ENCODE data around the gene DYNC2H1.
A peak's percentile ranks its signal among the peaks of the same experiment; 100 is the strongest.

Gene DYNC2H1

DNA sequence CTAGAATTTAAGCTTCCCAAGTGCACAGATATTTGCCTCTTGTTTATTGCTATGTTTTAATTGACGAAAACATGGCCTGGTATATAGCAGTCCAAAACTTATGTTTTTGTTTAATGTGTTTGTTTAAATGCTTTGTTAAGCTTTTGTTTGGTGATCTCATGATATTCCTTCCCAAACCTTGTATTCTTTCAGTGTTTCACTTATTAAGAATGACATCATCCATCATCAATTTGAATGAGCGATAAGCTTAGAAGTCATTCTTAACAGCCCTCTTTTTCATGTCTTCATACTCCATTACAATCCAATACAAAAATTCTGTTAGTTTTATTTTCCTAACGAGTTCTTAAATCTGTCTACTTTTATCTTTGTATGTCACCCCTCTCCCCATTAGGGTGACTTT, 206.0 kb downstream of the DYNC2H1 start:
- H3K4me1 ChIP-seq (ENCODE audit: control insufficient read depth, insufficient read depth, low read length): no peaks in the 10 kb centered on the region
- H3K4me3 ChIP-seq (ENCODE audit: low read depth, low read length): no peak overlapping the region
- no peak overlapping the region for H3K27ac ChIP-seq (ENCODE audit: extremely low read depth, low read depth, low read length)
- no peaks in the 10 kb centered on the region for H3K36me3 ChIP-seq (ENCODE audit: control insufficient read depth in 2 of 2, insufficient read depth in 1 of 2, low read length in 2 of 2)
- H3K9me3 ChIP-seq (ENCODE audit: control insufficient read depth, insufficient read depth, low read depth, low read length): no peaks in the 10 kb centered on the region
- ChIA-PET POLR2A (no interaction called here), CTCF (interaction anchor here (0.6 to 1.3 kb wide), 6 partner anchors 10 to 535 kb away, joined by 3 to 8 read pairs (median 4); partner anchors contain the start of gene MMP10)
- TF ChIP-seq ATF2 (tag by site-specific recombination; IDR thresholded peaks at IDR 0.05; ENCODE audit: low read depth) (peak; percentile 83), ZNF10 (tag by site-specific recombination; IDR thresholded peaks at IDR 0.05) (no peak)

GRCh38 chr11:103317118-103317517, 207.9 kb downstream of the DYNC2H1 start:
- no peak for TF ChIP-seq ZNF19 (tag by site-specific recombination; IDR thresholded peaks at IDR 0.05; ENCODE audit: low read depth)
- no peak for TF ChIP-seq ZNF140 (tag by site-specific recombination; IDR thresholded peaks at IDR 0.05)
- TF ChIP-seq ZNF394 (tag by site-specific recombination; IDR thresholded peaks at IDR 0.05; ENCODE audit: borderline replicate concordance): no peak
- no peak for TF ChIP-seq HOXA7 (CRISPR knock-in tag; IDR thresholded peaks at IDR 0.05; ENCODE audit: borderline replicate concordance)
- no peak for TF ChIP-seq ZNF629 (tag by site-specific recombination; IDR thresholded peaks at IDR 0.05)
- no peak for TF ChIP-seq ZNF24 (tag by site-specific recombination; IDR thresholded peaks at IDR 0.05)
- no peak for TF ChIP-seq ZNF514 (tag by site-specific recombination; IDR thresholded peaks at IDR 0.05)
- TF ChIP-seq ZBTB49 (tag by site-specific recombination; IDR thresholded peaks at IDR 0.05; ENCODE audit: low read depth): no peak
- TF ChIP-seq ZNF423 (tag by site-specific recombination; IDR thresholded peaks at IDR 0.05): no peak
- no peak for TF ChIP-seq ZNF362 (tag by site-specific recombination; IDR thresholded peaks at IDR 0.05)
- TF ChIP-seq ZNF501 (tag by site-specific recombination; IDR thresholded peaks at IDR 0.05): no peak
- TF ChIP-seq ZNF701 (tag by site-specific recombination; IDR thresholded peaks at IDR 0.05): no peak
- no peak for TF ChIP-seq ZNF138 (tag by site-specific recombination; IDR thresholded peaks at IDR 0.05; ENCODE audit: borderline replicate concordance)
- no peak for TF ChIP-seq ZNF777 (tag by site-specific recombination; IDR thresholded peaks at IDR 0.05; ENCODE audit: borderline replicate concordance)
- TF ChIP-seq ZNF544 (tag by site-specific recombination; IDR thresholded peaks at IDR 0.05): no peak
- TF ChIP-seq ZNF747 (tag by site-specific recombination; IDR thresholded peaks at IDR 0.05): no peak
- no peak for TF ChIP-seq ZNF121 (tag by site-specific recombination; IDR thresholded peaks at IDR 0.05)
- TF ChIP-seq, protein P1, sequence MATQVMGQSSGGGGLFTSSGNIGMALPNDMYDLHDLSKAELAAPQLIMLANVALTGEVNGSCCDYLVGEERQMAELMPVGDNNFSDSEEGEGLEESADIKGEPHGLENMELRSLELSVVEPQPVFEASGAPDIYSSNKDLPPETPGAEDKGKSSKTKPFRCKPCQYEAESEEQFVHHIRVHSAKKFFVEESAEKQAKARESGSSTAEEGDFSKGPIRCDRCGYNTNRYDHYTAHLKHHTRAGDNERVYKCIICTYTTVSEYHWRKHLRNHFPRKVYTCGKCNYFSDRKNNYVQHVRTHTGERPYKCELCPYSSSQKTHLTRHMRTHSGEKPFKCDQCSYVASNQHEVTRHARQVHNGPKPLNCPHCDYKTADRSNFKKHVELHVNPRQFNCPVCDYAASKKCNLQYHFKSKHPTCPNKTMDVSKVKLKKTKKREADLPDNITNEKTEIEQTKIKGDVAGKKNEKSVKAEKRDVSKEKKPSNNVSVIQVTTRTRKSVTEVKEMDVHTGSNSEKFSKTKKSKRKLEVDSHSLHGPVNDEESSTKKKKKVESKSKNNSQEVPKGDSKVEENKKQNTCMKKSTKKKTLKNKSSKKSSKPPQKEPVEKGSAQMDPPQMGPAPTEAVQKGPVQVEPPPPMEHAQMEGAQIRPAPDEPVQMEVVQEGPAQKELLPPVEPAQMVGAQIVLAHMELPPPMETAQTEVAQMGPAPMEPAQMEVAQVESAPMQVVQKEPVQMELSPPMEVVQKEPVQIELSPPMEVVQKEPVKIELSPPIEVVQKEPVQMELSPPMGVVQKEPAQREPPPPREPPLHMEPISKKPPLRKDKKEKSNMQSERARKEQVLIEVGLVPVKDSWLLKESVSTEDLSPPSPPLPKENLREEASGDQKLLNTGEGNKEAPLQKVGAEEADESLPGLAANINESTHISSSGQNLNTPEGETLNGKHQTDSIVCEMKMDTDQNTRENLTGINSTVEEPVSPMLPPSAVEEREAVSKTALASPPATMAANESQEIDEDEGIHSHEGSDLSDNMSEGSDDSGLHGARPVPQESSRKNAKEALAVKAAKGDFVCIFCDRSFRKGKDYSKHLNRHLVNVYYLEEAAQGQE (tag by site-specific recombination; IDR thresholded peaks at IDR 0.05): no peak
- TF ChIP-seq, protein P2, sequence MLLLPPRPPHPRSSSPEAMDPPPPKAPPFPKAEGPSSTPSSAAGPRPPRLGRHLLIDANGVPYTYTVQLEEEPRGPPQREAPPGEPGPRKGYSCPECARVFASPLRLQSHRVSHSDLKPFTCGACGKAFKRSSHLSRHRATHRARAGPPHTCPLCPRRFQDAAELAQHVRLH (tag by site-specific recombination; IDR thresholded peaks at IDR 0.05): no peak
- no peak overlapping the region for H3K27ac ChIP-seq (ENCODE audit: extremely low read depth, low read depth, low read length)
- ChIA-PET CTCF (no interaction called here), POLR2A (no interaction called here)
- H3K9me3 ChIP-seq (ENCODE audit: control insufficient read depth, insufficient read depth, low read depth, low read length): no peaks in the 10 kb centered on the region
- H3K4me3 ChIP-seq (ENCODE audit: low read depth, low read length): no peak overlapping the region
- H3K4me1 ChIP-seq (ENCODE audit: control insufficient read depth, insufficient read depth, low read length): no peaks in the 10 kb centered on the region
- H3K36me3 ChIP-seq (ENCODE audit: control insufficient read depth in 2 of 2, insufficient read depth in 1 of 2, low read length in 2 of 2): no peaks in the 10 kb centered on the region
